ENCODE measurements around the gene VSNL1.

The VSNL1 gene

GRCh38 chr2:17540093-17540812, at the start of gene VSNL1:
VSNL1 (plus strand) TSS chr2:17540696; CDS start chr2:17592075, 51,379 bp downstream.
- DNase-seq = peak in 2 of 3 donors; percentile 8 to 19

- no peak for DNase-seq
These were observed 44.9 kb upstream of the VSNL1 start for GRCh38 chr2:17495590-17495989.

GRCh38 chr2:17497718-17498117, 42.8 kb upstream of the VSNL1 start:
- DNase-seq = peak; percentile 1 to 23 (median 14)

- peak; percentile 1 to 19 (median 15) for DNase-seq
These were observed 33.5 kb upstream of the VSNL1 start for GRCh38 chr2:17506736-17507616.

GRCh38 chr2:17515652-17516051, 24.8 kb upstream of the VSNL1 start:
- DNase-seq = peak in 2 of 3 donors; percentile 23 to 31

GRCh38 chr2:17517481-17518211, 22.9 kb upstream of the VSNL1 start:
- no peak for DNase-seq

GRCh38 chr2:17518212-17519154, 22.0 kb upstream of the VSNL1 start, which contains the start of gene RAD51AP2:
RAD51AP2 (minus strand) TSS chr2:17518440; CDS start chr2:17518415, 25 bp downstream.
- DNase-seq = peak; percentile 63 to 91 (median 73)

GRCh38 chr2:17519486-17519885, 21.0 kb upstream of the VSNL1 start:
- no peak for DNase-seq

GRCh38 chr2:17520761-17521160, 19.7 kb upstream of the VSNL1 start:
- no peak for DNase-seq

- DNase-seq = no peak
These were observed 18.9 kb upstream of the VSNL1 start for GRCh38 chr2:17521621-17522020.

- DNase-seq = no peak
These were observed 18.2 kb upstream of the VSNL1 start for GRCh38 chr2:17522303-17522702.

GRCh38 chr2:17529771-17530170, 10.7 kb upstream of the VSNL1 start:
- DNase-seq = no peak

GRCh38 chr2:17533546-17533945, 7.0 kb upstream of the VSNL1 start:
- DNase-seq = no peak

- DNase-seq = no peak
These were observed 4.1 kb upstream of the VSNL1 start for GRCh38 chr2:17536416-17536815.

GRCh38 chr2:17538022-17538843, 2.3 kb upstream of the VSNL1 start:
- no peak for DNase-seq

GRCh38 chr2:17538844-17539554, 1.5 kb upstream of the VSNL1 start:
- DNase-seq = peak; percentile 11 to 41 (median 24)

GRCh38 chr2:17539611-17540092, 844 bp upstream of the VSNL1 start:
- no peak for DNase-seq

- no peak for DNase-seq
These were observed 476 bp downstream of the VSNL1 start for GRCh38 chr2:17540813-17541530.

- no peak for DNase-seq
These were observed 1.0 kb downstream of the VSNL1 start for GRCh38 chr2:17541531-17541950.
